Measurements from ENCODE around the gene PTCH2.
"Not testable (repeated sequence)": the region's sequence is repeated elsewhere in the genome, so short reads cannot be mapped to it uniquely, and the experiment has no call there.

Gene PTCH2

DNA sequence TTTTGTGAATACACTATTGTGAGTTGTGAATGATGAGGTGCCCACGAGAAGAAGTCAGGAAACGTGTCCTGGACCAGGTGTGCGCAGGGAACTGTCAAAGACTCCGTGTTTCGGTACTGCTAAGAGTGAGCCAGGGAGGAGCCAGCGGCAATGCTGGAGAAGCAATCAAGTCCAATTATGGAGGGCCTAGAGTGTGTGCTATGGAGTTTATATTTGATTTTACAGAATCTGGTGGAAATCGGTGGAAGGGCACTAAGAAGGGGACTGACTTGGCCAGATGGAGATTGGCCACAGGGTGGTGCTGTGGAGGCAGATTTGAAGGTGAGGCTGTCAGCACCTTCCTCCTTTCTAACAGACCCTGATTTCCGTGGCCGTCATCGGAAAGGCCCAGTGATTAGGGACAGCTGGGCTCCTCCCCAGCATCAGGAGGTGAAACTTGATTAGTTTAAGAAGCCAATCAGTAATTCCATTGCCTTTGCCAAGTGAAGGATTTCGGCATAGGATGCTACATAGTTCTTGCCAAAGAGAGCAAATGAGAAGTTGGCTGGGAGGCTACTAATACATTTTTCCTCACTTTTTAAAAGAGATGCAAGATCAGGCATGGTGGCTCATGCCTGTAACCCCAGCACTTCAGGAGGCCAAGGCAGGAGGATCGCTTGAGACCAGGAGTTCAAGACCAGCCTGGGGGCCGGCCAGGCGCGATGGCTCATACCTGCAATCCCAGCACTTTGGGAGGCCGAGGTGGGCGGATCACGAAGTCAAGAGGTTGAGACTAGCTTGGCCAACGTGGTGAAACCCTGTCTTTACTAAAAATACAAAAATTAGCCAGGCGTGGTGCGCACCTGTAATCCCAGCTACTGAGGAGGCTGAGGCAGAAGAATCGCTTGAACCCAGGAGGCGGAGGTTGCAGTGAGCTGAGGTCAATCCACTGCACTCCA is 7.0 kb downstream of the PTCH2 start:
- DNase-seq, result peak; percentile 64

DNA sequence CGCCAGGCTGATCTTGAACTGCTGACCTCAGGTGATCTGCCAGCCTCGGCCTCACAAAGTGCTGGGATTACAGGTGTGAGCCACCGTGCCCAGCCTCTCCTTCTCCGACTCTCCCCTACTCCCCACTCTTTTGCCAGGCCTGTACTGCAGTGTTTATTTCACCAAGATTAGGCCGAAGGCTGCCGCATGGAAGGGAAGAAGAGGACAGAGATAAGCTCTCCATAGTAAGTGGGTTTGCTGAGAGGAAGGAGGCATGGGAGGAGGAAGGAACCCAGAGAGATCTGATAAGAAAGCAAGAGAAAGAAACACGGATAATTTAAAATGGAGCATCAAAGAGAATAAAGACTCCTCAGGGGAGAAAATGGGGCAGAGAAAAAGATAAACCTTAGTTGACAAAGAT is 8.7 kb downstream of the PTCH2 start:
- no peak for DNase-seq

DNA sequence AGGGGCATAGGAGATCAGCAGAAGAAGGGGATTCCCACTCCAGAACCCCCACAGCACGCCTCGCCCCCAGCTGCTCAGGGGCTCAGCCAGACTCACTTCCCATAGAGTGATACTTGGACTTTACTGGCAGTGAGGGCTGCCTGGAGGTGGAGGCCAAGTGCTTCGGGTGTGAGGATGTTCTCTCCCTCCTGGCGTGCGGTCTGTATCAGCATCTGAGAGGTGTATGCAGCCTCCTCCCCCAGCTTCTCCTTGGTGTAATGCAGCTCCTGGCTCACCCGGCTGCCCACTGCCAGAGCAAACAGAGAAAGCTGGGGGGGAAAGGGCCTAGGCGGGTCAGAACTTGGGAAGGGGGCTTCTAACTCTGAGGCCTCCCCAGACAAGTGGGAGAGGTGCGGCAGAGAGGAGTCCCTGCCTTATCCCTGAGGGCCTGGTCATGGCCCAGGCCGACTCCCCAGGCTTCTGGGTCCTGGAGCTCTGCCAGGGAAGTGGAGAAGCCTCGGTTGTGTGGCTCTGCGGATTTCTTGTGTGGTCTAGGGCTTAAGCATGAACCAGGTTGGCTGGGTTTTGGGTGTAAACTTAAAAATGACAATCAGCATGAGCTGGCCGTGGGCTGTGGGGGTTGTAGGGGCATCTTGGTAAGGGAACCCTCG is 10.9 kb downstream of the PTCH2 start:
- no peak for DNase-seq

DNA sequence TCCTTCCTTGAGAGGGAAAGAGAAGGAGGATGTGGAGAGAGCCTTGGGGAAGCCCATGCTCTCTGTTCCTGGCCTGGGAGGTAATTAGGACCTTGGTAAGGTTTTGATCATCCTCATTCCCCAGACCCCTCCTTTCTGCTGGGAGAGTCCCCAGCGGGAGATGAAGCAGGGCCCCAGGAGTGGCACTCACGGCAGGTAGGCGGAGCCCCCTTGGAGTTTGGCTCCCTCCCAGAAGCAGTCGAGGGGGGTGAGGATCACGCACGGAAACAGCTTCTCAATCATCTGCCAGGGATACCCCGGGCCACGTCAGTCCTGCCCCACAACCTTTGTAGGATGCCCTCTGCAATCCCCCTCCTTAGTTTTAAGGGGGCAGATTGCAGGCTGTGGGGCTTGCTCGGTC is 11.5 kb downstream of the PTCH2 start:
- DNase-seq, result no peak

DNA sequence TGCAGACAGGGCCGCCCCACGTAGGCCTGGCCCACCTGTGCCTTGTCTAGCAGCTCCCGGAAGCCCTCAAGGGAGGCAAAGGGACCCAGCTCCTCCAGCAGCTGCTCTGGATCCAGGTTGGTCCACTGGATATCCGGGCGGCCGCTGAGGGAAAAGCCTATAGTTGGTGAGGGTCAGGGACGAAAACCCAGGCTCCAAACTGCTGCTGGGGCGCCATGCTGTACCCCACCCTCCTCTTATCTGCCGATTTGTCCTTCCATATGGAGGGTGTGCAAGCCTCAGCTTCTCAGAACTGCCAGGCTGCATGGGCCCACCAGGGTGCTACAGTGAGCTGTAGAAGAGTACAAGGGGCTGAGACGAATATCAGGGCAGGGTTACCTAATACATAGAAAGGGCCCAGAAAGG is 12.2 kb downstream of the PTCH2 start:
- DNase-seq, result no peak

DNA sequence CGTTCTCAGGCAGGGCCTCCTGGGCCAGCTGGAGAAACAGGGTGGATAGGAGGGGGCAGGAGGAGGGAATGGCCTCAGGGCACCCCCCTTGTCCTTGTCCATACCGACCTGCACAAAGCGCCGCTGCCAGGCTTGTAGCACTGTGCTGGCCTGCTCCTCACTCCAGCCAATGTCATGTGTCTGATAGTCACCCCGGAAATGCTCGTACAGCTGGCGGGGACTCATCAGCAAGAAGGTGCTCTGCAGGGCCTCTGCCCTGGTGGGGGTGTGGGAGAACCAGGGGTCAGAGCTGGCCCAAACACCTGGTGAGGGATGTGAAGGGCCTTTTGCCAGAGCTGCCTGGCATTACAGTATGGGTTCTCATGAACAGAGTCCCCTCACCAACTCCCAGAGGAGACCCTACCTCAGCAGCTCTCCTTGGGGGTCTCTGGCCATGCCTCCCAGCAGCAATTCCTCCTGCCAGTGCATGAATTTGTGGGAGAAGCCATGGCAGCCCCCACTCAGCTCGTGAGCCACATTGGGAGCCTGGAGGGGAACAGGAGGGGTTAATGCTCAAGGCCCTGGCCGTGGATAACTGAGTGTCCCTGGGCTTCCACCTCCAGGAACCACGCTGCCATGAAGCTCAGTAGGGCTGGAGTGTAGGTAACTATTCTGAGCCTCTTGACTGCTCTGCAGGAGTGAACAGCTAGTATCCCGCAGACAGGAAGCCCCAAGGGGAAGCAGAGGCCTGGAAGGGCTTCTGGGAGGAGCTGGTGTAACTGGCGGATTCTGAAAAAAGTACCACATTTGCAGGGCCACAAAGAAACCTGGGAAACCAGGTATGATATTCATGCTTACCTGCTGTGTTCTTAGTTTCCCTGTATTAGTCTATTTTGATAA is 13.3 kb downstream of the PTCH2 start:
- no peak for DNase-seq

DNA sequence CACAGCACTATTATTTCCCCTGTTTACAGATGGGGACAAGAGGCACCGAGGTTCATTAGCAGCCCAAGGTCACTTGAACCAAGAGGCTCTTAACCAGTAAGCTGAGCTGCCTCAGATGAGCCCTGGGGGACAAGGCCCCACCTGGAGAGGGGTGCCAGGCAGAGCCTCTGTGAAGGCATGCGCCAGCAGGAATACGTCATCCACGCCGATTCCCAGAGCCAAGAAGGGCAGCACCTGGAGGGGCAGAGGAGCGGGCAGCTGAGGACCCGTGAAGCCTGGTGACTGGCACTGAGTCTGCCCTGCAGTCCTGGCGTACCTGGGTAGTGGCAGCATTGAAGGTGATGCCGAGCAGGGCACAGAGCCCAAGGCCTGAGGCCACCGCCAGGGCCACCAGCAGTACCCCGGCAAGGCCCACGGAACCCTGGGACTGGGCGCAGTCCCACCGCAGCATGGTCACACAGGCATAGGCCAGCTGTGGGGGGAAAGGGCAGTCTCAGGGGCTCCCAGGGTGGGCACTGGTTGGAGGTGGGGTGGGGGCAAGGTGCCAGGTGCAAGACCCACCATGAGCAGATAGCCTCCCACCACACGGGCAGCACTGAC is 14.1 kb downstream of the PTCH2 start:
- DNase-seq, result no peak

DNA sequence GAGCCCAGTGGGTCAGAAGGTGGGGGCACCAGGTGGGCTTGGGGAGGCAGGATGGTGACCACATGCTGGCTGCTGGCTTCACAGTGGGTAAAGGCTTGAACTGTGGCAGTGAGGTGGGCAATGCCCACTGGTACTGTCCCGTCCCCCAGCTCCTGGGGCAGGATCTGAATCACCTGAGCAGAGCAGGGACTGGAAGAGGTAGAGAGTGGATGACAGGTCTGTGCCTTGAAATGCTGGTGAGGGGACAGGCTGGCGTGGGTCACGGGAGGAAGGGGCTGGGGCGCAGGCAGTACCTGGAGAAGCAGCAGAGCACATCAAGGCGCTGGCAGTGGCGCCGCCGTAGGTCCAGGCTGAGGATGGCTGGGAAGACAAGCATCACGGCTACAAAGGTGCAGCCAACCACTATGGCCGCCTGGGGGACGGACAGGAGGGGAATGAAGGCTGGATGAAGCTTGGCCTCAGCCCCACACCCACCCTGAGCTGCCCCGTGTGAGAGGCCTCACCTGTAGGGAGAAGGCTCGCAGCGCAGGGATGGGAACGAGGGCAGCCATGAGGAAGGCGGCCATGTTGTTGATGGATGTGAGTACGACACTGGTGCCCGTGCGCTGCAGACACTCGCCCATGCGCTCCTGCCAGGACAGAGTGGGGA is 14.9 kb downstream of the PTCH2 start:
- no peak for DNase-seq

DNA sequence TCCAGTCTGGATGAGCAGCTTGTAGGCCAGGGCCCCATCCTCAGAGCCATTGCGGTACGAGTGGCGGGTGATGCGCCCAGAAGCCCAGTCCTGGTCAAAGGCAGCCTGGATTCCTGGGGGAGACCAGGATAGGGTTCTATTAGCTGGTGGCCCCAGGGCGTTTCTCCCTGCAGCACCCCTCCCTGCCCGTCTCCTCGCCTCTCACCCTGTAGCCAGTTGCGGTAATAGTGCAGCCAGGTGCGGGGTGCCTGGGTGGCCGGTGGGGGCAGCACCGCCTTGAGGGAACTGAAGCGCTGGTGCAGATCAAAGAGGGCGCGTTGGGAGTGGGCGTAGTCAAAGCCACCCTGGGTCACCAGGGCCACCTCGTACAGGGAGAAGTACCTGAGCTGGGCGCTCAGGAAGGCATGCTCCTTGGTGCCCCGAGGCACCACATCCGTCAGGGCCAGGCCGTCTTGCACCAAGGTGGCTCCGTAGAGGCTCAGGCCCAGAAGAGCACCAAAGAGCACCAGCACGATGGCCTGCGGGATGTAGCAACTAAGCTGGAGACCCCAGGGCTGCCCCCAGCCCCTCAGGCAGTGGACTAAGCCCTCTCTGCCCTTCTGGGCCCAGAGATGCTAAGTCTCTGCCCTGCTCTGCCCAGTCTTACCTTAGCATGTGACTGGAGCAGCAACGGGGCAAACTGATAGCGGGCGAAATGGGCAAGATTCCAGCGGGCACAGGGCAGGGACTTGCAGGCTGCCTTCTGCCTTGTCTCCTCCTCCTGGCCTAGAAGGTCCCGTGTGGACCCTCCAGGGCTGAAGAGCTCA is 15.7 kb downstream of the PTCH2 start:
- DNase-seq, result no peak

DNA sequence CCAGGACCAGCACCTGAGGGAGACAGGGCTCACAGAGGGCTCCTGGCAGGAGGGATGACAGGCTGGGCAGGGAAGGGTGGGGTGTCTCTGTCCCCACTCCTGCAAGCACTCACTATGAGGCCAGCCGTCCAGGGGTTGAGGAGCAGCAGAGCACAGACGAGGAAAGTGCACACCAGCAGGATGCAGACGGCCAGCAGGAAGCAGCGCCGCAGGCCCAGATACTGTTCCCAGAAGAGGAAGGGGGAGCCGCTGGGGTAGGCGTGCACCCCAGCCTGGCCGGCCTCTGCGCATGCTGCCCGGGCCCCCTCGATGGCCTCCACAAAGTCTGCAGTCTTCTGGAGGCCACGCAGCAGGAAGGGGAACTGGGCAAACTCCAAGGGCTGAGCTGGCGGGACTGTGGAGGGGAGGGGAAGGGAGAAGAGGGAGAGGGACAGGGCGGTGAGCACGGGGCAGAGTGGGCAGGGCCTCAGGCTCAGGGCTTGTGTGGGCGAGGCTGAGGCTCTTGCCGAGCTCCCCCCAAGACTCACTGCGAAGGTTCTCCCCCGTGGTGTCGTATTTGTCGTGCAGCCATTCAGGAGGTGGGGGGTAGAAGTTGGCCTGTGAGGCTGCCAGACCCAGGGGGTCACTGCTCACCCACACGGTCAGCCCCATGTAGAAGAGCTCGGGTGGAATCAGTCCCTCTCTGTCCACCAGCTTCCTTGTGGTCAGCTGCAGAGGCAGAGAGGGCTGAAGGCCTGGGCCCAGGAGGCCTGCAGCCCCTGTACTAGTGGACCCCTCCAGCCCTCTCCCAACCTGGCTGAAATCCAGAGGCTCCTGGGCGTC is 16.5 kb downstream of the PTCH2 start:
- no peak for DNase-seq

DNA sequence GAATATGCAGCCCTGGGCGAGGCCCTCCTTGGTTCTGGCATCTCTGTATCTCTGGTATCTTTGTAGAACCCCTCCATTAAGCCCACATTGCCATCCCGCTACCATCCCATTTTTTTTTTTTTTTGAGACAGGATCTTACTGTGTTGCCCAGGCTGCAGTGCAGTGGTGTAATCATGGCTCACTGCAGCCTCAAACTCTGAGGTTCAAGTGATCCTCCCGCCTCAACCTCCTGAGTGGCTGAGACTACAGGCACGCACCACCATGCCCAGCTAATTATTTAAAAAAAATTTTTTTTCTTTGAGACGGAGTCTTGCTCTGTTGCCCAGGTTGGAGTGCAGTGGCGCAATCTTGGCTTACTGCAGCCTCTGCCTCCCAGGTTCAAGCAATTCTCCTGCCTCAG is 18.7 kb downstream of the PTCH2 start:
- DNase-seq, result not testable (repeated sequence)

DNA sequence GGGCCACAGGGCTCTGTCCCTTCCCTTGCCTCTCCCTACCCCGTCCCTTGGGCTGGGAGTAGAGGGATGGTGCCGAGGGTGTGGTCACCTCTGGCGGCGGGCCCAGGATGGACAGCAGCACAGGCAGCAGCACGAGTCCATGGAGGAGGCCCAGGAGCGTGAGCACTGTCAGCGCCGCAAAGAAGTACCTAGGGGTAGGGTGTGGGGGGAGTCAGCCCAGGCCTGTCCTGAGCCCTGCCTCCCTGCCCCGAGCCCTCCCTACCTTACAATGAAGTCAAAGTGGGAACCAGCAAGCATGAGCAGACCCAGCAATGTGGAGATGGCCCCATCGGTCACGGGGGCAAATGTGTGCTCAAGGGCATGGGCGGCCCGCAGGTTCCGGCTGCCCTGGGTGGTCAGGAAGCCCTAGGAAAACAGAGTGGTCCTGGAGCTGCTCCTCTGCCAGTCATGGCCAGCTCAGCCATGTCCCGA is 20.0 kb downstream of the PTCH2 start:
- no peak for DNase-seq

DNA sequence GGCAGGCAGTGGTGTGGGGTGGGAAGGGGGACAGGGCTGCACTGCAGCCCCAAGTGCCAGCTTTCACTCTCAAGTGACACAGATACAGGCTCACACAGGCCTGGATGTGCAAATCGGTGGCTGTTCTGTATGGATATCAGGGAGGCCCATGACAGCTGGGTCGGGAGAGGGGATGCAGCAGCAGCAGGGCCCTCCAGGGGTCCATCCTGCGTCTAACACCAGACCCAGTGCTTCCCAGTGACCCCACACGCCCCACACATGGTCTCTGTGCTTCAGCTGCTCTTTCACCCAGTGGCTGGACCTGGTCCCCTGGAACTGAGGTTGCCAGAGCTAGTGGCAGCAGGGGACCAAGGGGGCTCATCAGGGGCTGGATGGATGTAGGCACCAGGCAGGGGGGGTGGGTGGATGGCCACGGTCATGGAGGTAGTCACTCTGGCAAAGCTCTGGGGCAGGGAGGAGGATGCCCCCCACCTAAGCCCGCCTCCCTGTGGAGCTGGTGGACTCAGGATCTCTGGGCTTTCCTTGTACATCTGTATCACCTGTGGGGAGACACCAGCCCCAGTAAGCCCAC is 20.8 kb downstream of the PTCH2 start:
- no peak for DNase-seq

DNA sequence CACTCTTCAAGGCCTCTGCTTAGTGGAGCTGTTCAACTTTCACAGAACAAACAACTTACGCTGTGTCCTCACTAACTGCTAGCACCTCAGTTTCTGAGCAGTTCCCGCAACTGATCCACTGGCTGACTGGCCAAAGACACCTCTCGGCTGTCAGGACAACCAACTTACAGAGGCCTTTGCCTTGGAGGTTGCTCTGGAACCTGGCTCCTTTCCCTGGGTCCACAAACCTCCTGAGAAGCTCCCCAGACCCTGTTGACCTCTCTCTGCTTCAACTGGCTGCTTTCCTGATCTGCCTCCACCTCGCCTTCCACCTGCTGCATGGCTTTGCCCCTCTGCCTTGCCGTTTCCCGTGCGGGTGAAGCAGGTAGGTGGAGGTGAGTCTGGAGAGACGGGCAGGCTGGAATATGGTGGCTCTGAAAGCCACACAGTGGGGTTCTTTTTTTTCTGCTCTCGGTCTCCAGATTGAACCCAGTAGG is 21.8 kb downstream of the PTCH2 start:
- no peak for DNase-seq

DNA sequence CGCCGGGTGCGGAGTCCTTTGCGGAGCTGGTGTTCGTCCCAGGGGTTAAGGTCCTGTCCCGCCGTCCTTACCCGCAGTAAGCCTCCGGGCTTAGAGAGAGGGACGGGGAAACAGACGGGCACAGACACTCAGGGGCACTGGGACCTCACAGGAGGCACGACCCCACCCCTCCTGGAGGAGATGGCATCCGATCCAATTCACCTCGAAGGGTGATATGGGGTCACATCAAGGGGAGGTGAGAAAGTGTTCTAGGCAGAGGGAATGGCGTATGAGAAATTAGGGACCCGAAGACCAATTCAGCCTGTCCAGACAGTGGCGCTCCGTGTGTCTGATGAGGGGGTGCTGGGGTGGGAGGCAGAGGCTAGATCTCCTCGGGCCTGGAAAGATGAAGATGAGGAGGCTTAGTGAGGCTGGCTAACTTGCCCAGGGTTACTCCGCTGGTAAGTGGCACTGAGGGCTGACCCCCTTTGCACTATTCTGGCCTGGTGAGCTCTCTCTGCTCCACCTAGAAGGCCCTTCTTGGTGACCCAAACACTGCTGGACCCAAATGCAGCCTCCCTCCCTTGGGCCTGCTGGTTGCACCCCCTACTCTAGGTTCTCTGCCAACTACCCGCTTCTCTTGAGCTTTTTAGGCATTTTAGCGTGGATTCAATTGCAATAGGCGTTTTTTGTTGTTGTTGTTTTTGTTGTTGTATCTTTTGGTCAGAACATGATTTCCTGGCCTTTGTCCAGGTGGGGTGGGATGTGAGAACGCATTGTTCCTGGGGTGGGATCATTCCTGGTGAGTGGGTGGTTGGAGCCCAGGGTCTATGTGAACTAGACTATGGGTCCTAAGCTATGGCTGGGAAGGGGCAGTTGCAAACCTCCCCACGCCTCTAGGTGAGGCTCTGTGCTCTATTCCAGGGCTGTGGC is 22.5 kb downstream of the PTCH2 start:
- no peak for DNase-seq

DNA sequence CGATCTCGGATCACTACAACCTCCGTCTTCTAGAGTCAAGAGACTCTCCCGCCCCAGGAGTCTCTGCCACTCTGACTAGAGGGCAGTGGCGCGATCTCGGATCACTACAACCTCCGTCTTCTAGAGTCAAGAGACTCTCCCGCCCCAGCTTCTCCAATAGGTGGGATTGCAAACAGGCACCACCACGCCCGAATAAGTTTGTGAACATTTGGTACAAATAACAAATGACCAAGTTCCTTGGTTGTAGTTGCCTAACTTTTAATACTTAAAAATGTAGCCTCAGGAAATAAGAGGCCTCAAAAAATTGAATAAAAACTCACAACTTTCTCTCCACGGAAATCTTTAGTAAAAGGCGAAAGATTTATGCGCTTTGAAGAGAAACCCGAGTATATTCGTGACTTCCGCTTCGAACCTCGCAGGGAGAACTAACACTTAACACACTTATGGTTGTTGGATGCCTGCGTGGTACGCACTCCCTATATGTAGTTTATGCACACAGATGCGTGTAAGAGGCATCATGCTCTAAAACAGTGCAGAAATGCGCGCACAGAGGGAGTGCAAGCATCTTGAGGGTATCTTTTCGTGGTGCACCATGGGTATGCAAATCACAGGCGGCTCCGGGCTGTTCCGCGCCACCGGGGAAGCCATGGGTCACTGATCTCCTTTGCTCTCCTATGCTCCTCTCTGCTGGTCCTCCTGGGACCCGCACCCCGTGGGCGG is 23.3 kb downstream of the PTCH2 start:
- DNase-seq, result no peak

DNA sequence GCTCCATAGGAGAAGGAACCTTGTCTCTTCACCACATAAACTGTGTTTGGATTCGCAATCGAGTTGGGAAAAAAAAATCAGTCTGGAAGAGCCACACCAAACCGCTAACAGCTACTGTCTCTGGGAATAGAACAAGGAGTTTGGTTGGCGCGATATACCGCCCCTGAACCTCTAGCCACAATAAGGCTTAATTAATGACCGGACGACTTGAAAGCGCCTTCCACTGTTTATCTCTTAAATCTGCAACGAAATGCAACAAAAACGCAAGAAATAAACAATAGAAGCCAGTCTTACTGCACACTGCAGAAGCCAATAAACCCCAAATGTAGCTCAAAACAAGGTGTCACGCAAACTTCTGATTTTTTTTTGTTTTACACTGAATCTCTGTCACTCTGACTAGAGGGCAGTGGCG is 23.9 kb downstream of the PTCH2 start:
- no peak for DNase-seq
